MV-4-11 (cell line): ENCODE data around the gene PDE4D.

Experiments
- DNase-seq: peaks from one replicate; lab custom pipeline; 2025; lab: John Stamatoyannopoulos, UW

PDE4D gene

GRCh38 chr5:59655693-59656309 lies 237.7 kb downstream of the PDE4D start:
- DNase-seq, result no peak

DNA sequence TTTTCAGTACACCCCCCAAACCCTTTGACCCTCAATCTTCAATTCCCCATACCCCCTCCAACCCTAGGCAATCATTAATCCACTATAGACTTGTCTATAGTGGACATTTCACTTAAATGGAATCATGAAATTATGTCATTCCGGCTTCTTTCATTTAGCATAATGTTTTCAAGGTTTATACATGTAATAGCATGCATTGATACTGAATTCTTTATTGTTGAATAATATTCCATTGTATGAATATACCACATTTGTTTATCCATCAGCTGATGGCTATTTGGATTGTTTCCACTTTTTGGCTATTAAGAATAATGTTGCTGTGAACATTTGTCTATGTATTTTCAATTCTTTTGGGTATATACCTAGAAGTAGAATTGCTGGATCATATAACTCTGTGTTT lies 238.8 kb downstream of the PDE4D start:
- DNase-seq, result no peak

GRCh38 chr5:59652449-59652848 lies 241.1 kb downstream of the PDE4D start:
- no peak for DNase-seq

GRCh38 chr5:59648949-59649921 lies 244.3 kb downstream of the PDE4D start:
- DNase-seq, result no peak

DNA sequence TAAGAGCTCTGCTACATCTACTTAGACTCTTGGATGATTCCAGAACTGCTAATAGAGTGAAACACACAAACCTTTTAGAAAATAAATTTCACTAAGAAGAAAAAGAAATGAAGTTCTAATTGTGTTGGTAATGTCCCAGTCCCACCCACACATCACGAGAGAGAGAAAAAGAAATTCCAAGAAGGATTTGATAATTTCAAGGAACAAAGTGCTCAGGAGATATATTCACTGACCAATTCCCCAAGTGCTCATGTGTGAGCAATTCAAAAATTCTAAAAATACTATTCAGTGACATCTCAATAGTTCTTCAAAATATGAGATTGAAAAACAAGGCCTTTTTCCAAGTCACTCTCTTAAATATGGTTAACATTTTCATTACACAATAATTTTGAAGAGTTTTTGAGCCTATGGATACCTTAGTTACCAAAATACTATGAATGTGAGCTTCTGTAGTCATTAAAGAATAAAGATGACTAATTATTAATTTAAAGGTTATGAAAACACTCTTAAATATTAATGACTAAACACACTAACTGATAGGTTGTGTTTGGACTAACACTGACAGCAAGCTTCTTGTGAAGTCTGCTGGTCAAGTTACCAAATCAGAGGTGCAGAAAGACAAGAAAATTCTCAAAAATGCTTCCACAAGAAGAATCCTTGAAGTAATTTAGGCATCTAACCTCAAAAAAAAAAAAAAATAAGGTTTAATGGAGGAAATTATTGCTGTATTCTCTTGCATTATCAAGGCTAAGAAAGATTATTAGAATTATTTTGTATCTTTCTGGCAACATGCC lies 245.3 kb downstream of the PDE4D start:
- DNase-seq, result no peak

- DNase-seq, result no peak
These were observed 248.1 kb downstream of the PDE4D start for GRCh38 chr5:59645380-59645779.

GRCh38 chr5:59640411-59640810 lies 253.1 kb downstream of the PDE4D start:
- no peak for DNase-seq

GRCh38 chr5:59637884-59638580 lies 255.5 kb downstream of the PDE4D start:
- no peak for DNase-seq

GRCh38 chr5:59629561-59629960 lies 264.0 kb downstream of the PDE4D start:
- no peak for DNase-seq

DNA sequence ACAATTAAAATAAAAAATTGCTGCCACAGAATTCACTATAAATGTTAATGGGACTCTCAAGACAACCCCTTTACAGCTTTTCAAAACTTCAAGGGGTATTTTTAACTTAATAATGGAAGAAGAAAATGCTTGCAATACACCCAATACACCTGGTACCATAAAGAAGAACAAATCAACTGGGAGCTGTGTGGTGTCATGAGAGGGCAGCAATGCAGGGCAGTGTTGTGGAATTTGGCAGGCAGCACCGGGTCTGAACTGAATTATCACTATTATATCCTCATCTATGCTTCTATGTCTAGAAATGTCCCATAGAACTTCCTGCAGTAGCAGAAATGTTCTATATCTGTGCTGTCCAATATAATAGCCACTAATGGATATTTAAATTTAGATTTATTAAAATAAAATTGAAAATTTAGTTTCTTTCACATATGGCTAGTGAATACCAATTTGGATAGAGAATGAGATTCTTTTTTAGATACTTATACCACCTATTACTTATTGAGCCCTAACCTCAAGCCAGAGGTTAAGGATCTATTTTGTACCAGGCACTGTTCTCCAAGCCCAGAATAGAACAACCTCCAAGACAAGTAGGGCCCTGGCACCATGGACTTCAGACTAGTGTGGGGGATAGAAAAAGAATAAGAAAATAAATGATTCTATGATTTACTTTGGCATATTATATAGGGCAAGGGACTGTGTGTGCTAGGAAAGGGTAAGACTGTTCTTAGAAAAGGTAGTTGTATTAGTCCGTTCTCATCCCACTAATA lies 265.3 kb downstream of the PDE4D start:
- DNase-seq, result no peak

DNA sequence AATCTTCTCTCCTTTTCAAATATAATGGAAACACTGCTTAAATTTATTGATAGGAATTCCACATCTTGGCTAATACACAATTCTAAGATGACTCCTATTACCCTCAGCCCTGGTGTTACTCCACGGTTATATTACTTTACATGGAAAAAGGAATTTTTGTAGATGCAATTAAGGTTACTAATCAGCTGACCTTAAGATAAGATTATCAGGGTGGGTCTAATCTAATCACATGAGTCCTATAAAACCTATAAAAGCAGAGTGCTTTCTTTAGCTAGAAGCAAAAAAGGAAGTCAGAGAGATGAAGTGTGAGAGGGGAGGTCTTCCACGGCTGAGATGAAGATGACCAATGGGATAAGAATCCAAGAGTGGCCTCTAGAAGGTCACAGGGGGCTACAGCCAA lies 268.6 kb downstream of the PDE4D start:
- no peak for DNase-seq

DNA sequence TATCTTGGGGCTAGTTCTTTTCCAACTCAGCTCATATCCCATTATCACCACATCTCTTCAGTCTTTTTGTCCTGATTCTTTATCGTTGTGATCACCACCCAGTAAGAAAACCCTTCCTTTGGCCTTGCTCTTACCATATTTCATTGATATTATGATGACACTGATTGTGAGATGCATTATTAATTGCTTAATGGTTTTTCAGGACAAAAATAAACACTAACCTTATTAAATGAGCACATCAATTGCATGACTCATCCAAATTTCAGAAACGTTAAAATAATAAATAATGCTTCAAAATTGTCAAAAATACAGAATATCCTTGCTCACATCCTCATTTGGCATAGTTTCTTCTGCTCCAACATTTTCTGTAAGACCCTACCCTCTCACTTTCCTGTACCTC lies 270.7 kb downstream of the PDE4D start:
- no peak for DNase-seq

GRCh38 chr5:59621477-59621876 lies 272.0 kb downstream of the PDE4D start:
- no peak for DNase-seq

- no peak for DNase-seq
These were observed 272.9 kb downstream of the PDE4D start for GRCh38 chr5:59620535-59621212.

DNA sequence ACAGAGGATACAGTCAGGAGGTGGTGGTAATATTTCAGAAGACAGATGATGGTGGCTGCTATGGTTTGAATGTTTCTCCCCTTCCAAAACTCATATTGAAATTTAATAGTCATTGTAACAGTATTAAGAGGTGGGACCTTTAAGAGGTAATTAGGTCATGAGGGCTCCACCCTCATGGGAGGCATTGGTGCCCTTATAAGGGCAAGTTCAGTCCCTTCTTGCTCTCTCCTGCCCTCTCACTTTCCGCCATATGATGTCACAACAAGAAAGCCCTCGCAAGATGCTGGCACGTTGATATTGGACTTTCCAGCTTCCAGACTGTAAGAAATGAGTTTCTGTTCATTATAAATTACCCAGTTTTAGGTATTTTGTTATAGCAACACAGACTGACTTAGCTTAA lies 274.9 kb downstream of the PDE4D start:
- DNase-seq, result no peak

DNA sequence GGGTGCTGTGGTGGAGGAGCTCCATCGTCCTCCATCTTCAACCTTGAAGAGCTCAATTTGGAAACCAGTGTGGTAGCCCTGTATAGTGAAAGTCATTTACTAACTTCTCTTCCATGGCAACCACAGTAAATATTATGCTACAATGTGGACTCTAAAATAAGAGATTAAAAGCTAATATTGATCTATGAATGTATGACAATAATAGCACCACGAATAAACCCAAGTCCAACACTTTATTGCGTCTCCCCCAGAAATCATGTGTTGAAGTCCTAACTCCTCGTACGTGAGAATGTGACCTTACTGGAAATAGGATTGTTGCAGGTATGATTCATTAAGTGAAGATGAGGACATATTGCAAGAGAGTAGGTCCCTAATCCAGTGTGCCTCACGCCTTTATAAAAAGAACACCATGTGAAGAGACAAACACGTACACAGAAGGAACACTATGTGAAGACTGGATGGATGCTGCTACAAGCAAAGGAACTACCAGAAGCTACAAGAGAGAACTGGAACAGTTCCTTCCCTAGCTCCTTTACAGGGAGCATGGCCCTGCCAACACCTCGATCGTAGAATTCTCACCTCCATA lies 276.2 kb downstream of the PDE4D start:
- DNase-seq, result no peak

DNA sequence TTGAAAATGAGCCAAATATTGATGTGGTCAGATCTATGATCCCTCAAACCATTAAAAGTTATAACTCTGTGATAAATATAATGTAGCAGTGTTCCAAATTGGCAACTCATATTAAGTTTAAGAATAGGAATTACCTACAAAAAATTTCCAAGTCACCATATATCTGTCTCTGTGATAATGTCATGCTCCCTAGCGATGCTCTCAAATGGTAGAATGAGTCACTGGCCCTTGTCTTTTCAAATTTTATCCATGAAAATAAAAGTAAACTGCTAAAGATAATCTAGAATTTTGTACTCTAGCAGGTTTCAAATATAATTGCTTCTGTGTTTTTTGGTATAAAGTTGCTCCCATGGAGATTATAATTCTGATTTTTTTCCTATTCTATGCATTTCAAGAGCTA lies 277.1 kb downstream of the PDE4D start:
- no peak for DNase-seq

DNA sequence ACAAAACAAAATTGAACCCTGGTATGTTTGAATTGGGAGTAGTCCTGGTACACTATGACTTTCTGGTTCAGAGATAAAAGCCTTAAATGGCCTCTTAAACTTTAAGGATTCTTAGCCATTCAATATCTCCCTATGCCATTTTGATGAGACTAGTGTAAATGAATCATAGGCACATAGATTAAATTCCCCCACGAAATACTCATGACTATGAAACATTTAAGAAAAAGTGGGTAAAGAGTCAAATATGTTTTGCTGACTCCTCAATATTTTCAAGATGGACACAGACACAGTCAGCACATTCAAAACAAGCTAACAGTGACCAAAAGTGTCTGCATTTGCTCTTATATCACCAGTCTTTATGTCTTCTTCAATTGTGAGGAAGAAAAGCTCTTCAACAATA lies 278.3 kb downstream of the PDE4D start:
- no peak for DNase-seq

DNA sequence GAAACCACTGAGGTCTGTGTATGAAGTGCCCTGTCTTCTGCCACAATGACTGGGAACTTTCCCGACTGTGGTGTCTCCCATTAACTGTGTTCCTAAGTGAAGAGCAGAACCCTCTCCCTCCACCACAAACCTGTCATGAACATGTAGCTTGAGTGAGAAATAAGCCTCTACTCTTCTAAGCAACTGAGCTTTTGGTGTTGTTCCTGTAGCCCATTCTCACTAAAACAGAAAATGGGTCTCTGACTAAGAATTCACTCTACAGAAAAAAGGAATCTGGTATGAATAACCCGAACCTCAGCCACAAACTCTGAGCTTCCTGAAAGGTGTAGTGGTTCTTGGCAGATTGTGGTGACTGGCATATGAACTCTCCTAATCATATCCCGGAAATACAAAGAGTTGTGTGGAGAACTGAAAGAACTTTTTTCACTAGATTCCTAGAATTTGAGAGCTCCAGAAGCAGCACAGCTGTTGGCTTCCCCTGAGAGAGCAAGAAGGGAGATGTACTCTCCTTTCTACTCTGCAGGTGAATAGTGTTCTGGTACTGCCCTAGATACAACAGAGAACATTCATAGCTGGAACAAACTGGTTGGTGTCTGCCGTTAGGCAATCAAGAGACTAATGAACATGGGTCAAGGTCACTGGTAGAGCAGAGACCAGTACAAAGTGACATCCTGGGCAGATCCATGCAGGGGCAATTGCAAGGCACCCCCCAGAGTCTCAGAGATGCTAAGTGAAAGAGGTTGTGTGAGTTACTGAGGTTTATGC lies 283.8 kb downstream of the PDE4D start:
- no peak for DNase-seq

DNA sequence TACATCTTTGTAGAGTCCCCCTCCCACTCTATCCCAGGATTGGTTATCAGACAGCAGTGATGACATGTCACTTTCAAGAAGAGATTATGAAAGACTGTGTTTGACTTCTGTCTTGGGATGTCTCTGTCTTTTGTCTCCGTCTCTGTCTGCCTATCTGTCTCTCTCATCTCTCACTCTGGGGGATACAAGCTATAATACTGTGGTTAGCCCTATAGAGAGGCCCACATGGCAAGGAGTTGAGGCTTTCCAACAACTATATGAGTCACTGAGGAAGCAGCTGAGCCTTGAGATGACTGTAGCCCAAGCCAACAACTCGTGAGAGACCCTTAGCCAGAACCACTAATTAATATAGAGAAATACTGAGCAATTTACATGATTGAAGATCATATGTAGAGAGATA lies 284.8 kb downstream of the PDE4D start:
- no peak for DNase-seq
